ENCODE results near the gene KIAA0753. TPM values are rescaled to one million over a fixed set of nuclear protein-coding genes. Genes with fewer than 3 reads are reported as not detected.

The KIAA0753 gene
- total RNA-seq, 1 experiment from 2014 or later, result 16.8 TPM

- no peak for DNase-seq (ENCODE audit: low read depth)
- in situ Hi-C loops (cut with HindIII; ENCODE audit: low pct_unique_long_range_greater_than_20kb, low sequenced_read_pairs), result no loop called here
These were observed 96.5 kb downstream of the KIAA0753 start for GRCh38 chr17:6544011-6544370.

- in situ Hi-C loops (cut with HindIII; ENCODE audit: low pct_unique_long_range_greater_than_20kb, low sequenced_read_pairs), result no loop called here
- no peak for DNase-seq (ENCODE audit: low read depth)
These were observed 97.2 kb downstream of the KIAA0753 start for GRCh38 chr17:6543079-6544010.

- in situ Hi-C loops (cut with HindIII; ENCODE audit: low pct_unique_long_range_greater_than_20kb, low sequenced_read_pairs), result no loop called here
- DNase-seq (ENCODE audit: low read depth), result no peak
These were observed 97.9 kb downstream of the KIAA0753 start for GRCh38 chr17:6542577-6542976.

- no peak for DNase-seq (ENCODE audit: low read depth)
- in situ Hi-C loops (cut with HindIII; ENCODE audit: low pct_unique_long_range_greater_than_20kb, low sequenced_read_pairs), result no loop called here
These were observed 98.6 kb downstream of the KIAA0753 start for GRCh38 chr17:6541886-6542285.

GRCh38 chr17:6539871-6540270, 100.6 kb downstream of the KIAA0753 start:
- in situ Hi-C loops (cut with HindIII; ENCODE audit: low pct_unique_long_range_greater_than_20kb, low sequenced_read_pairs), result no loop called here
- DNase-seq (ENCODE audit: low read depth), result no peak

- DNase-seq (ENCODE audit: low read depth), result no peak
- in situ Hi-C loops (cut with HindIII; ENCODE audit: low pct_unique_long_range_greater_than_20kb, low sequenced_read_pairs), result no loop called here
These were observed 103.9 kb downstream of the KIAA0753 start for GRCh38 chr17:6536566-6537065.

- DNase-seq (ENCODE audit: low read depth), result no peak
- in situ Hi-C loops (cut with HindIII; ENCODE audit: low pct_unique_long_range_greater_than_20kb, low sequenced_read_pairs), result no loop called here
These were observed 104.5 kb downstream of the KIAA0753 start for GRCh38 chr17:6536053-6536452.

GRCh38 chr17:6534846-6535514, 105.5 kb downstream of the KIAA0753 start:
- no peak for DNase-seq (ENCODE audit: low read depth)
- in situ Hi-C loops (cut with HindIII; ENCODE audit: low pct_unique_long_range_greater_than_20kb, low sequenced_read_pairs), result no loop called here

- in situ Hi-C loops (cut with HindIII; ENCODE audit: low pct_unique_long_range_greater_than_20kb, low sequenced_read_pairs), result no loop called here
These were observed 108.0 kb downstream of the KIAA0753 start for GRCh38 chr17:6532441-6532885.

GRCh38 chr17:6531575-6531974, 108.9 kb downstream of the KIAA0753 start:
- DNase-seq (ENCODE audit: low read depth), result no peak
- in situ Hi-C loops (cut with HindIII; ENCODE audit: low pct_unique_long_range_greater_than_20kb, low sequenced_read_pairs), result no loop called here

More at GRCh38 chr17:6532441-6532885, 108.0 kb downstream of the KIAA0753 start:
- no peak for DNase-seq (ENCODE audit: low read depth)

GRCh38 chr17:6530324-6530920, 110.1 kb downstream of the KIAA0753 start:
- DNase-seq (ENCODE audit: low read depth), result no peak
- in situ Hi-C loops (cut with HindIII; ENCODE audit: low pct_unique_long_range_greater_than_20kb, low sequenced_read_pairs), result no loop called here

- in situ Hi-C loops (cut with HindIII; ENCODE audit: low pct_unique_long_range_greater_than_20kb, low sequenced_read_pairs), result no loop called here
- DNase-seq (ENCODE audit: low read depth), result no peak
These were observed 112.0 kb downstream of the KIAA0753 start for GRCh38 chr17:6528557-6528956.

Other genes with a start within 250 kb of the KIAA0753 start
- gene AIPL1, start 205.6 kb downstream of the KIAA0753 start, total RNA-seq (2014; rRNA removed; shearing (Covaris generic); ENCODE audit: low replicate concordance), result not detected in 2 replicates
- gene PIMREG, start 196.3 kb downstream of the KIAA0753 start, total RNA-seq (2014; rRNA removed; shearing (Covaris generic); ENCODE audit: low replicate concordance), result 49.2 and 59.2 TPM in 2 replicates
- gene PITPNM3, start 84.2 kb downstream of the KIAA0753 start, total RNA-seq (2014; rRNA removed; shearing (Covaris generic); ENCODE audit: low replicate concordance), result 0.20 and 2.2 TPM in 2 replicates
- 104 and 186 TPM in 2 replicates for gene TXNDC17, start 349 bp upstream of the KIAA0753 start, total RNA-seq (2014; rRNA removed; shearing (Covaris generic); ENCODE audit: low replicate concordance)
- gene MED31, start 10.9 kb upstream of the KIAA0753 start, total RNA-seq (2014; rRNA removed; shearing (Covaris generic); ENCODE audit: low replicate concordance), result 3.4 and 13.9 TPM in 2 replicates
- gene C17orf100, start 11.1 kb upstream of the KIAA0753 start, total RNA-seq (2014; rRNA removed; shearing (Covaris generic); ENCODE audit: low replicate concordance), result 5.7 and 6.4 TPM in 2 replicates
- not detected in 2 replicates for gene SLC13A5, start 72.7 kb upstream of the KIAA0753 start, total RNA-seq (2014; rRNA removed; shearing (Covaris generic); ENCODE audit: low replicate concordance)
- gene XAF1, start 115.3 kb upstream of the KIAA0753 start, total RNA-seq (2014; rRNA removed; shearing (Covaris generic); ENCODE audit: low replicate concordance), result not detected in 2 replicates
- not detected in 2 replicates for gene FBXO39, start 135.5 kb upstream of the KIAA0753 start, total RNA-seq (2014; rRNA removed; shearing (Covaris generic); ENCODE audit: low replicate concordance)
- gene TEKT1, start 191.0 kb upstream of the KIAA0753 start, total RNA-seq (2014; rRNA removed; shearing (Covaris generic); ENCODE audit: low replicate concordance), result not detected in 2 replicates